NB4 (cell line): Measurements from ENCODE around the gene TFAP2C.

Source experiments
- MYC ChIP-seq: IDR thresholded peaks from 2 replicates; pipeline ENCODE4 v1.6.1; 2011; ENCODE audit warnings: low read depth, low read length
- POLR2A ChIP-seq: IDR thresholded peaks from 2 replicates; pipeline ENCODE4 v1.6.1; 2011; ENCODE audit warnings: mild to moderate bottlenecking; ENCODE audit not compliant: insufficient read length; ENCODE audit errors: extremely low read depth
- TF ChIP-seq, protein P1 (sequence below): IDR thresholded peaks from one replicate; pipeline ENCODE4 v1.5.1; 2012; ENCODE audit warnings: low read depth, low read length
- TF ChIP-seq, protein P2 (sequence below): IDR thresholded peaks from 2 replicates; pipeline ENCODE4 v1.6.1; 2011; ENCODE audit warnings: low read depth, low read length

DNA sequence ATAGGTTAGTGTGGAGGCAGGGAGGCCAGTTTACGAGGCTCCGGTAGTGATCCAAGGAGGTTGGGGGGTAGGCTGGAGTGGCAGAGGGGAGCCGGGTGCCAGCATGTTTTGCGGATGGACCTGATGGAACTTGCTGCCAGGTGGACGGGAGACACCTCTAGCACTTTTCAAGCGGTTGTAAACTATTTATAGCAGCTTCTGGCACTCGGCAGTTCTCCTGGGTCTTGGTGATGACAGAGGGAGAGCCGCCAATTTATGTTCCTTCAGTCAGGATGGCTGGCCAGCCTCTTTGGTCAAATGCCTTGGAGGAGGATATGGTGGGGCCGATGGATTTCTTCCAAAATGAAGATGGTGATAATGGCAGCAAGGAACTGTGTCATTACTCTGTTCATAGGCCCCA is 28.8 kb downstream of the TFAP2C start:
- TF ChIP-seq, protein P1, sequence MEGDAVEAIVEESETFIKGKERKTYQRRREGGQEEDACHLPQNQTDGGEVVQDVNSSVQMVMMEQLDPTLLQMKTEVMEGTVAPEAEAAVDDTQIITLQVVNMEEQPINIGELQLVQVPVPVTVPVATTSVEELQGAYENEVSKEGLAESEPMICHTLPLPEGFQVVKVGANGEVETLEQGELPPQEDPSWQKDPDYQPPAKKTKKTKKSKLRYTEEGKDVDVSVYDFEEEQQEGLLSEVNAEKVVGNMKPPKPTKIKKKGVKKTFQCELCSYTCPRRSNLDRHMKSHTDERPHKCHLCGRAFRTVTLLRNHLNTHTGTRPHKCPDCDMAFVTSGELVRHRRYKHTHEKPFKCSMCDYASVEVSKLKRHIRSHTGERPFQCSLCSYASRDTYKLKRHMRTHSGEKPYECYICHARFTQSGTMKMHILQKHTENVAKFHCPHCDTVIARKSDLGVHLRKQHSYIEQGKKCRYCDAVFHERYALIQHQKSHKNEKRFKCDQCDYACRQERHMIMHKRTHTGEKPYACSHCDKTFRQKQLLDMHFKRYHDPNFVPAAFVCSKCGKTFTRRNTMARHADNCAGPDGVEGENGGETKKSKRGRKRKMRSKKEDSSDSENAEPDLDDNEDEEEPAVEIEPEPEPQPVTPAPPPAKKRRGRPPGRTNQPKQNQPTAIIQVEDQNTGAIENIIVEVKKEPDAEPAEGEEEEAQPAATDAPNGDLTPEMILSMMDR, result no peak
- TF ChIP-seq POLR2A, result no peak
- TF ChIP-seq, protein P2, sequence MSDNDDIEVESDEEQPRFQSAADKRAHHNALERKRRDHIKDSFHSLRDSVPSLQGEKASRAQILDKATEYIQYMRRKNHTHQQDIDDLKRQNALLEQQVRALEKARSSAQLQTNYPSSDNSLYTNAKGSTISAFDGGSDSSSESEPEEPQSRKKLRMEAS, result no peak
- TF ChIP-seq MYC, result no peak
